ENCODE data around the gene TENT4A.
"Not testable (repeated sequence)": the region's sequence is repeated elsewhere in the genome, so short reads cannot be mapped to it uniquely, and the experiment has no call there.

The TENT4A gene

GRCh38 chr5:6755519-6755918, 42.3 kb downstream of the TENT4A start:
- DNase-seq: no peak

- no peak for DNase-seq
These were observed 42.7 kb downstream of the TENT4A start for GRCh38 chr5:6755941-6756340.

DNA sequence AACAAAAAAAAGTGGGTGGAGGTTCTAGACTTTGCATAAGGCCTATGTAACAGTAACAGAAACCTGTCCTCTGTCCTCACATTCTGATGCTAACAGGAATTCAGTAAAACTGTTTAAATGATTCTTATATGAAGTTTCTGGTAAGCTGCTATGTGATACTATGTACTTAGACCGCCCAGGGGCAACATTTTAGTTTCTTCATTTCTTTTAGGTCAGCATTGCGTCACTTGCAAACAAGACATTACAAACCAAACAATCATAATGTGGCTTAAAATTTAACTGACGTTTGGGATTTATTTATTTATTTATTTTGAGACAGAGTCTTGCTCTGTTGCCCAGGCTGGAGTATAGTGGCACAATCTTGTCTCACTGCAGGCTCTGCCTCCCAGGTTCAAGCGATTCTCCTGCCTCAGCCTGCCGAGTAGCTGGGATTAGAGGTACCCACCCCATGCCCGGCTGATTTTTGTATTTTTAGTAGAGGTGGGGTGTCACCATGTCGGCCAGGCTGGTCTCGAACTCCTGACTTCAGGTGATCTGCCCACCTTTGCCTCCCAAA, 44.3 kb downstream of the TENT4A start:
- DNase-seq: no peak

GRCh38 chr5:6758236-6758635, 45.0 kb downstream of the TENT4A start:
- no peak for DNase-seq

DNA sequence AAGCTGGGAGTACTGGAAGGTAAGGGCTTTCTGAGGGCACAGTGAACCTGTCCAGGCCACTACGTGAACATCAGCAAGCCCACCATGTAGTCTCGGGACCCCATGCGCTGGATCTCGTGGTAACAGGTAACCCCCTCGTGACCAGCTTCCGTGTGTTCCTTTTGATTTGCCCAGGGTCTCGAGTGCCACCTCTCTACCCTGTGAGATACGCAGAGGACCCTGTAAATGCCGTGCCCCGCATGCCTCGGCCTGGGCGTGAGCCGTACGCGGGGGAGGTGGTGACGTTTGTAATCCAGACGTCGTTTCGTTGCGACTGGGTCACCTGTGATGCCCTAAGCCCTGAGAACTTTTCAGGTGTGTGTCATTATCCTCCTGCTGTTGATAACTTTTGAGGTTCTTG, 45.5 kb downstream of the TENT4A start:
- DNase-seq: no peak

DNA sequence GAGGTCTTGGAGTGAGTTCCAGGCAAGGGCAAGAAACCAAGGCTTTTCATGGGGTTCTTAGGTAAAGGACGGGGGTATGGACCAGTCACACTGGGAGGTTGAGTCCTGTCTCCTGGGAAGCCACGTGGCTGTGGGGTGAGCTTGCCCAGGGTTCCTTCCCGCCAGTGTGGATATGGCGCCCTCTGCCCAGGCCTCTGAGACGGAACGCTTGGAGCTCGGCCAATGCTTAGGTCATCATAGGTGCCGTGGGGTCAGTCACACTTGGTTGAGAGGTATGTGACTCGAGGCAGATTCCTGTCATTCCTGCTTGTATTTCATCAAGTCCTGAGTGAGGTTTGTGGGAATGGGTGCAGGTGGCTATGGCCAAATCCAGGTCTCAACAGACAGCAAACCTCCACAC, 46.2 kb downstream of the TENT4A start:
- DNase-seq: no peak

GRCh38 chr5:6759983-6760382, 46.8 kb downstream of the TENT4A start:
- DNase-seq: no peak

DNA sequence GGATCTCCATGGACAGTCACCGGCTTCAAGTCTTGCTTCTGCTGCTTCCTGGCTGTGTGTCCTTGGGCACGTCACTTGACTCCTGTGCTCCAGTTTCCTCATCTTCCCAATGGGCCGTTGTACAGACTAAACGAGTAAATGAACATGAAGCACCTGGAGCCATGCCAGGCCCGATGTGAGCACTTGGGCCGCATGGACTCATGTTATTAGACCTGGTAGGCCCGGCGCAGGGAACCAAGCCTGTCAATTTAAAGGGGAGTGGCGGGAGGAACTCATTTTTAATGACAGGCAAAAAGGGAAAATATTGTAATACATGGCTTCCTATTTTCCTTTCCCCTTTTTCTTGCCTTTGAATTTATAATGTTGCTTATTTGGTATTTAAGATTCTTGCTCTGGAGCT, 47.5 kb downstream of the TENT4A start:
- DNase-seq: no peak

DNA sequence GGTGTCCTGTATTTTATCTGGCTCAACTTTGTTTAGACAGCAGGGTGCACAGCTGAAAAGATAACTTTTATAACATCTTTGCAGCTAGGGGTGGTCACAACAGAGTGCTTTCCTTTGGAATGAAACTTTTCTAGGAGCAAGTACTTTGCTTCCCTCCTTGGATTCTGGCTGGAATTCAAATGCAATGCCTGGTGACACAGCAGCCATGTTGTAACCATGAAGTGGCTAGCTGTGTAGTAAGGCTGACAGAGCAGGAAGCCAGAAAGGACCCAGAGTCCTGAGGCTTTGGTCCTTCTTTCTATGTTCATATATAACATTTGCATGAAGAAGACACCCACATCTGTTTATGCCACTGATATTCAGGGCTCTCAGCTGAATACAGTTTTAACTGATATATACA, 48.1 kb downstream of the TENT4A start:
- no peak for DNase-seq

- DNase-seq: no peak
These were observed 48.9 kb downstream of the TENT4A start for GRCh38 chr5:6762116-6762515.

DNA sequence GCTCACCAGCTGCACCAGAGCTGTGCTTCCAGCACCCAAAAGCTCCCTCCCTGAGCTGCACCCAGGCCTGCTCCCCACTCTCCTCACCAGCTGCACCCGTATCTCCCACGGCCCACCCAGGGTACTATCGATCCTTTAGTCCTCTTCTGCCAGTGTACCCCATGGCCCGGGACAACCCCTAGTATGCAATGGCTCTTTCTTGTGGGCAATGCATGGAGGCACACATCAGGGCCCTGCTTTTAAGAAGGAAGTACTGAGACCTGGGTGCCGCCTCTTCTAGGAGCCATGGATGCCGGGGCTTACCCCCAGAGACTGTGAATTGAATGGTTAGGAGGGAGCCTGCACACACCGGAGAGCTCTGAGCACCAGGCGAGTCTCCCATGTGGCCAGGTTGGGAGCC, 49.5 kb downstream of the TENT4A start:
- no peak for DNase-seq

GRCh38 chr5:6763191-6763590, 50.0 kb downstream of the TENT4A start:
- no peak for DNase-seq

GRCh38 chr5:6765612-6766525, 52.6 kb downstream of the TENT4A start:
- peak; percentile 83 for DNase-seq

DNA sequence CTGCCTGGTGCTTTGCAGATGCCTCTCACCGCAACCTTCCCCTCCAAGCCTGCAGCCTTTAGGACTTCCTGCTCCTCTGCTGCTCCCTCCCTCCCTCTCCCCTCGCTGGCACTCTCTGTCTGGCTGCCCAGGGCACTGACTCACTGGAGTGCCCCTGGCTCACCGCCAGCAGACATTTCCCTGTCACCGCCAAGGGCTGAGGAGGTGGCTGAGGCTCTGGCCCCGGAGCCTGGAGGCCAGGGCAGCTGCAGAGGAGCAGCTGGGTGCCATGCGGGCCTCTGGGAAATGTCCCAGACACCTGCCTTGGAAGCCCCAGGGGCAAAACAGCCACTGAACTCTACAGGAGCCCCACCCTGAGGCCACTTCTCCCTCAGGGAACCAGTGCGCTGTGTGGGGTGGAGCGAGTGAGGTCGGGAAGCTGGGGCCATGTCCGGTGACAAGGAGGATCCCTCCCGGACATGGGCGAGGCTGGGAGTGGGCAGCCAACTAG, 53.4 kb downstream of the TENT4A start:
- DNase-seq: no peak

DNA sequence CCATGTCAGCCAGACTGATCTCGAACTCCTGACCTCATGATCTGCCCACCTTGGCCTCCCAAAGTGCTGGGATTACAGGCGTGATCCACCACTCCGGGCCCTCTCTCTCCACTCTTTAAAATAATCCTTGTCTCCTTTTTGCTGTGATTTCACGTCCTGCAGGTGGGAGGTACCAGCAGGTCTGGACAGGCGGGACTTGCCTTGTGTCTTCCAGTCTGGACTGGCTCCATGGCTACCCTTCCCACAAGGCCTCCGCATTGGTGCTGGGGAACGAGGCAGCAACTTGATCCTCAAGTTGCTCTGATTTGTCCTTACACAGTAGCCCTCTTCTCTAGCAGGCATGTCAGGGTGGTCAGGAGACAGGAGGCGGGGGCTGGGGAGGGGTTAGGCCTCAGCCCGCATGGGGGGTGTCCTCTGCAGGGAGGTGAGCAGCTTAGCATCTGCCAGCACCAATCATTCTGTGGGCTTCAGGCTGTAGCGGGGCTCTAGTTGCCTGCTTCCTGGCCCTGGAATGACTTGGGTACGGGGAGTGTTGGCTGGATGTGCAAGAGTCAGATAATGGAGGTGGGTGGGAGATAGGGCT, 54.3 kb downstream of the TENT4A start:
- no peak for DNase-seq

- DNase-seq: no peak
These were observed 55.5 kb downstream of the TENT4A start for GRCh38 chr5:6768590-6769230.

- no peak for DNase-seq
These were observed 57.8 kb downstream of the TENT4A start for GRCh38 chr5:6770826-6771607.

DNA sequence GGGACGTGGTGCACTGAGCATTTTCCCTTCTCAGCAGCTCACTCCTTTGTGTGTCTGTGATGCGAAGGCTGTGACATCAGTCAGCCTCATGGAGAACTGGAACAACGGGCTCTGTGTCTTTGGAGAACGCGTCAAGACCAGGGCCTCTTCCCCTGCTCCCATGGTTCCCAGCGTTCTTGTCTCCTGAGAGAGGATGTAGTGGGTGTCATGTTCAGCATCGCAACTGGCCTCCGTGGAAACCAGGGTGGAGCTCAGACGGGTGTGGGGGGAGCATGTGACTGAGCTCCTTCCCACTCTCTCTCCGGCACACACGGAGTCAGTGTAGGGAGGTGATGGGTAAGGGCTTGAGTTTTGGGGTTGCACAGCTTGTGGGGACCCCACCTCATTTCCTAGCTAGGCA, 59.7 kb downstream of the TENT4A start:
- no peak for DNase-seq

GRCh38 chr5:6773342-6774035, 60.3 kb downstream of the TENT4A start:
- DNase-seq: peak; percentile 57

DNA sequence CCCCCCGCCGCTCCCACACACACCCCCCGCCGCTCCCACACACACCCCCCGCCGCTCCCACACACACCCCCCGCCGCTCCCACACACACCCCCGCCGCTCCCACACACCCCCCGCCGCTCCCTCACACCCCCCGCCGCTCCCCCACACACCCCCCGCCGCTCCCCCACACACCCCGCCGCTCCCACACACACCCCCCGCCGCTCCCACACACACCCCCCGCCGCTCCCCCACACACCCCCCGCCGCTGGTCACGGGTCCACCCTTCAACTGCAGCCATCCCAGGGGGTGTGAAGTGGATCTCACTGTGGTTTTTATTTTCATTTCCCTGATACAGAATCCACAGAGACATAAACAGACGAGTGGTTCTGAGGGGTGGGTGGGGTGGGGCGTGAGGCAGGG, 61.0 kb downstream of the TENT4A start:
- DNase-seq: not testable (repeated sequence)

GRCh38 chr5:6774721-6775204, 61.5 kb downstream of the TENT4A start:
- DNase-seq: no peak

DNA sequence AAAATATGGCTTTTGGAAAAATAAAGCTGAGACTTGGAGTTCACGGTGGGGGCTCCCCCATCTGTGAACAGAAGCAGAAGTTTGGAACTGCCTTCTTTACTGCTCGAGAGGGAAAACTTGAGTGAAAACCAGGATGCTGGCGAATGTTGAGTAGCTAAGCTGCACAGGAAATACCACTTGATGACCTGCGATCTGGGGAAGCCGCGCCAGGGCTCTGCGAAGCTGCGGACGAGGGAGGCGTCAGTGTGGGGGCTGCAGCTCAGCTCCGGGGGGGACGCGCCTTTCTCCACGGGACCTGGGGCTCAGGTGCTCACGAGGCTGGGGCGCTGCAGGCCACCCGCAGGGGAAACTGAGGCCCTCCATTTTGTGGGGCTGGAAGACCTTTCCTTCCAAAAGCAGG, 62.3 kb downstream of the TENT4A start:
- no peak for DNase-seq

Measured in retina (tissue), 1 donor.